Measurements from ENCODE around the gene ERN2. TPM values are rescaled to one million over a fixed set of nuclear protein-coding genes. Genes with fewer than 3 reads are reported as not detected.
"Not testable (repeated sequence)": the region's sequence is repeated elsewhere in the genome, so short reads cannot be mapped to it uniquely, and the experiment has no call there.

The ERN2 gene
- polyA plus RNA-seq, 12 donors: 0.08 to 0.43 (median 0.17) TPM; not detected in 7

DNA sequence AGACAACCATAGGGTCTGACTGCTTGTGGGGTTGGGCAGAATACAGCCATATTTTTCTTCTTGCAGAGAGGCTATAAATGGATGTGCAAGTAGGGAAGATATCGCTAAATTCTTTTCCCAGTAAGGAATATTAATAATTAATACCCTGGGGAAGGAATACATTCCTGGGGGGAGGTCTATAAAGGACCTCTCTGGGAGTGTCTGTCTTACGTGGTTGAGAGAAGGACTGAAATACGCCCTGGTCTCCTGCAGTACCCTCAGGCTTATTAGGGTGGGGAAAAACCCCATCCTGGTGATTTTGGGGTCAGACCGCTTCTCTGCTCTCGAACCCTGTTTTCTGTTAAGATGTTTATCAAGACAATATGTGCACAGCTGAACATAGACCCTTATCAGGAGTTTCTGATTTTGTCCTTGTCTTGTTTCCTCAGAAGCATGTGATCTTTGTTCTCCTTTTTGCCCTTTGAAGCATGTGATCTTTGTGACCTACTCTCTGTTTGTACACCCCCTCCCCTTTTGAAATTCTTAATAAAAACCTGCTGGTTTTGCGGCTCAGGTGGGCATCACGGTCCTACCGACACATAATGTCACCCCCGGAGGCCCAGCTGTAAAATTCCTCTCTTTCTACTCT, 9.7 kb upstream of the ERN2 start:
- not testable (repeated sequence) for DNase-seq

- DNase-seq: no peak
These were observed 3.5 kb upstream of the ERN2 start for GRCh38 chr16:23716484-23716883.

GRCh38 chr16:23711785-23712184, 1.2 kb downstream of the ERN2 start:
- DNase-seq: no peak

DNA sequence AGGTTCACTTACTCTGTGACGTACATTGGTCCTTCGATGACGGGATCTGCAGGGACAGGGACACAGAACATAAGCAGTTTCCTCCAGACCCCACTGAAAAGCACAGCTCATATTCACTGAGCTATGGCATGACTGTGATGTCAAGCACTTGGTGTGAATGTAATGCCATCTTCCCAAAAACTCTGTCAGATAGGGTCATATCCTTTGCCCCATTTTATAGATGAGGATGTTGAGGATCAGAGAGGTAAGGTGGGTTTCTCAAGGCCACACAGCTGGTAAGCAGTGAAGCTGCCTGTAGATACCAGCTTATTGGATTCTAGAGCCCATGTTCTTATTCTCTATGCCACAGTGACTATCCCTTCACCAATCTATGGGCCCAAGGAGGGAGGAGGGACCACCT, 2.5 kb downstream of the ERN2 start:
- DNase-seq: no peak

- DNase-seq: no peak
These were observed 3.0 kb downstream of the ERN2 start for GRCh38 chr16:23710008-23710407.

GRCh38 chr16:23709536-23709935, 3.5 kb downstream of the ERN2 start:
- no peak for DNase-seq

GRCh38 chr16:23706439-23706838, 6.6 kb downstream of the ERN2 start:
- no peak for DNase-seq

DNA sequence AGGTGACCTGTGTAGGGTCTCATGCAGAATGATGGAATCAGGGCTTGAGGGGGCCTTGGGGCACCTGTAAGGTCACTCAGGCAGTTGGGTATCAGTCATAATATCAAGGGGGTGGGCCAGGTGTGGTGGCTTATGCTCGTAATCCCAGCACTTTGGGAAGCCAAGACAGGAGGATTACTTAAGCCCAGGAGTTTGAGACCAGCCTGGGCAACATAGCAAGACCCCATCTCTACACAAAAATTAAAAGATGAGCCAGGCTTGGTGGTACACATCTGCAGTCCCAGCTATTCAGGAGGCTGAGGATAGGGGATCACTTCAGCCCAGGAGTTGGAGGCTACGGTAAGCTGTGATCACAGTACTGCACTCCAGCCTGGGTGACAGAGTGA, 7.5 kb downstream of the ERN2 start:
- DNase-seq: no peak

DNA sequence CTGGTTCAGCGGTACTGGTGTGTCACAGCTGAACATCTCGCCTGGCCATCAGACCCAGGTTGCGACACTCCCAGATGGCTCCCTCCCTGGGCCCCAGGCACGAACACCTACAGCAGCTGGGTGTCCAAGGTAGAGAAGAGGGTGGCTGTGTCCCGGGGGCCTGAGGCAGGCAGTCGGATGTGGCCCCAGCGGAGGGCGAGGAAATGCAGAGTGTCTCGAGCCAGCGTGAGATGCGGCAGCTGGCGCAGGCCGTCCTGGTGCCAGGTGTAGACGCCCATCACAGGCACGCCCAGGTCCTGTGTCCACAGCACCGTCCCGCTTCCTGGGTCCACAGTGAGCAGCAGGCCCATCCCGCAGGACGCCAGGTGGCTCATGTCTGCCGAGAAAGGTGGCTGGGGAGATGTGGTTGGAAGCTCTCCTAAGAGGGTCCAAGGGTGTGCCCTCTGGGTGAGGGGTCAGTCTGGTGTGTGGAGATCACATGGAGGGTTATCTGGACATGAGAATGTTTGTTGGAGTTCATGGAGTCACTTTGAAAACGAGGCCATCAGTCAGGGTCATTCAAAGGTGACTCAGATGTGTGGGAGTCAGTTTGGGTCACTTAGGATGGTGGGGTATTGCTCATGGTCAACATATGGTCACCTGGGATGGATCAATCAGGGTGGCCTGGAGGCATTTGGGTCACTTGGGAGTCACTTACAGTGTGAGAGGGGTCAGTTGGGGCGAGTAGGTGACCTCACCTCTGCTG, 8.1 kb downstream of the ERN2 start:
- no peak for DNase-seq

- DNase-seq: no peak
These were observed 10.1 kb downstream of the ERN2 start for GRCh38 chr16:23702951-23703350.

DNA sequence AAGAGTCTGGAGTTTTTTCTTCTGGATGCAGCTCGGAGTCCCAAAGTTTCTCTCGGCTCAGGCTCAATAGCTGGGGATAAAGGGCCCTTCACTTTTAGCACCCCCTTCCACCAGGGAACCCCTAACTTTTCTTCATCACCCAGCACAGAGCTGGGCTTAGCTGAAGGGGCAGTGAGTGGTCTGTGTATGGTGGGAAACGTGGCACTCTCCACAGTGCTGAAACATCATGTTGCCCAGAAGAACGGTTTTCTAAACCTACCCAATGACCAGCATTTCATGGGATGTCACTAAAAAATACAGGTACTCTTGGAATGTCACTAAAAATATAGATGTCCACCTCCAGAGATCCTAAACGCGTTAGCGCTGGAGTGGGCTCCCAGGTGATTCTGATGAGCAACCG, 12.0 kb downstream of the ERN2 start:
- no peak for DNase-seq

GRCh38 chr16:23700509-23700908, 12.5 kb downstream of the ERN2 start:
- no peak for DNase-seq

DNA sequence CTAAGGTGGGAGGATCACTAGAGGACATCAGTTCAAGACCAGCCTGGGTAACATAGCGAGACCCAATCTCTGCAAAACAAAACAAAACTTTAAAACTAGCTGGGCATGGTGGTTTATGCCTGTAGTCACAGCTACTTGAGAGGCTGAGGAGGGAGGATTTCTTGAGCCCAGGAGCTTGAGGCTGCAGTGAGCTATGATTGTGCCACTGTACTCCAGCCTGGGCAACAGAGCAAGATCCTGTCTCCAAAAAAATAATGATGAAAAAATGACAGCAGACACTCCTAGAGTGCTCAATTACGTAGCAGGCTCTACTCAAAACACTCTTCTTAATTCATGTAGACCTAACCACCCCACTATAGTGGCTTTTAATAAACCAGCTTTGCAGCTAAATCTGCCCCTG, 12.9 kb downstream of the ERN2 start:
- DNase-seq: no peak

DNA sequence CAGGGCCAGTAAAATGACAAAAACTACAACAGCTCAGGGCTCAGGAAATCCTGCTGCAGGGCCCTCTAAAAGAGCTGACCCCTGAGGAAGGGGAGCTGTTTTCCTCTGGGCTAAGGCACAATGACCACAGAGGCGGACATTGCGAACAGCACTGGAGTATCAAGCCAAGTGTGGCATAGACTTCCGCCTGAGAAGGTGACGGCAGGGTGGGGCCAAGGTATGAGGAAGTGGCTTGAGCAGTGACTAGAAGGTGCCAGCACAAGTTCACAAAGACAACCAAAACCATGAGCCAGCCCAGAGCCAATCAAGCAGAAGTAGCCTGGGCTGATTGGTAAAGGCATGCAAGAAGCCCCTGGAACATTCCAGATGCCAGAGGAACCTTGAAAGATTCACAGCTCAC, 13.9 kb downstream of the ERN2 start:
- no peak for DNase-seq

GRCh38 chr16:23695756-23696155, 17.3 kb downstream of the ERN2 start:
- no peak for DNase-seq

DNA sequence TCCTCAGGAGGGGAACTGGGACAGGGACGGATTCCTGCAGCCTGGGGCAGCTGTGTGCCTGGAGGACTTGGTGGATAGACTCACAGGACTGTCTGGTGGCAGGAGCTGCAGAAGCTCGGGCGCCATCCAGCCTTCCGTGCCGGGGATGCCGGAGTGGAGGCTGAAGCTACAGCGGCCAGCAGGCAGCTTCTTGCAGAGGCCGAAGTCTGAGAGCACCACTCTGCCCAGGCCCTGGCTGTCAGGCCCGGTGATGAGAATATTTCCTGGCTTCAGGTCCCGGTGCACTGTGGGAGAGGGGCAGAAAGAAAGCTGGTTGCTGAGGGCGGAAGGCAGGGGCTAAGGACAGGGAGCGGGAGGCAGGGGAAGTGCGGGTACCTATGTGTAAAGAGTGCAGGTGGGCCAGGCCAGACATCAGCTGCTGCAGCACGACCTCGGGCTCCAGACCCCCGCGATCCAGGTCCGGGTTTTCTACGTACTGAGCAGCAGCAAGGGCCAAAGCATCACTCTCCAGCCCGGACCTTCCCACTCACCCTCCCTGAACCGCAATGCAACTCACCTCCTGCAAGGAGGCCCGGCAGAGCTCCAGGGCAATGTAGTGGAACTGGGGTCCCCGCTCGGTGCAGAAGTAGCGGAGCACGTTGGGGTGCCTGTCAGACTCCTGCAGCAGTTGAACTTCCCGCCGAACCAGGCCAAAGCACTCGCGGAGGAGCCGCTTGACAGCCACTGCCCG, 18.2 kb downstream of the ERN2 start:
- no peak for DNase-seq

DNA sequence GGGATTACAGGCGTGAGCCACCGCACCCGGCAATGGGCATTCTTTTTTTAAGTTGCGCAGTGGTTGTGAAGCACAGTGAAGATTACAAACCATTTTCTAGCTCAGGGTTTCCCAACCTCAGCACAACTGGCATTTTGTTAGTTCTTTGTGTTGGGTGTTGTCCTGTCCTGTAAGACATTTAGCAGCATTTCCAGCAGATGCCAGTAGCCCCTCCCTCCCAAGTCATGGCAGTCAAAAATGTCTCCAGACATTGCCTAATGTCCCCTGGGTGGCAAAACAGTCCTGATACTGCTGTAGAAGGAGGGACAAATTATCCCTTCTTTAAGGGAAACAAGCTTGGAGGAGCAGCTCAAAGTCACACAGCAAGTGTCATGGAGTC, 18.8 kb downstream of the ERN2 start:
- DNase-seq: no peak

DNA sequence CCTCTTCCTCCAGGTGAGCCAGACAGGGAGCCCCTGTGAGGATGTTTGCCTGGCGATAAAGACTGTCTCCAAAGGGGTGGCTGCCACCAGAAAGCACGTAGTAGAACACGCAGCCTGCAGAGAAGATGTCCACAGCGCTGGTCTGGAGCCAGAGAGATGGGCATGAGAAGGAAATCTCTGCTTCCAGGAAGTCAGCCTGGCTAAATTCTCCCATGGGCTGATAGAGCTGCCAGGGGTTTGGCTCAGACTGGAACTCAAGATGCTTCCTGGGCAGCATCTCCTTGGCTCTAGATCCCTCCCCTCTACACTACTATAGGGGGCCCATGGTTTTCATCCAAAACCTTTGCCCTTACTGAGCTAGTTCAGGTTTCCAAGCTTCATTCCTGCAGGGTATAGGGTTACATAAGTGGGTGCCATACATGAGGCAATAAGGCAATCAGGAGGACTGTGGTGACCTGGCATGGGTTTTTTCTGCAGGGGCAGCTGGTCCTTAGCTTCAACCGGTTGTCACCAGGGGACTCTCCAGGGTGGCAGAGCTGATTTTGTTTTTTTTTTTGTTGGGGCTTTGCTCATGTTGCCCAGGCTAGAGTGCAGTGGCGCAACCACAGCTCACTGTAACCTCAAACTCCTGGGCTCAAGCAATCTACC, 20.7 kb downstream of the ERN2 start:
- DNase-seq: no peak

GRCh38 chr16:23691483-23692189, 21.4 kb downstream of the ERN2 start:
- DNase-seq: no peak

DNA sequence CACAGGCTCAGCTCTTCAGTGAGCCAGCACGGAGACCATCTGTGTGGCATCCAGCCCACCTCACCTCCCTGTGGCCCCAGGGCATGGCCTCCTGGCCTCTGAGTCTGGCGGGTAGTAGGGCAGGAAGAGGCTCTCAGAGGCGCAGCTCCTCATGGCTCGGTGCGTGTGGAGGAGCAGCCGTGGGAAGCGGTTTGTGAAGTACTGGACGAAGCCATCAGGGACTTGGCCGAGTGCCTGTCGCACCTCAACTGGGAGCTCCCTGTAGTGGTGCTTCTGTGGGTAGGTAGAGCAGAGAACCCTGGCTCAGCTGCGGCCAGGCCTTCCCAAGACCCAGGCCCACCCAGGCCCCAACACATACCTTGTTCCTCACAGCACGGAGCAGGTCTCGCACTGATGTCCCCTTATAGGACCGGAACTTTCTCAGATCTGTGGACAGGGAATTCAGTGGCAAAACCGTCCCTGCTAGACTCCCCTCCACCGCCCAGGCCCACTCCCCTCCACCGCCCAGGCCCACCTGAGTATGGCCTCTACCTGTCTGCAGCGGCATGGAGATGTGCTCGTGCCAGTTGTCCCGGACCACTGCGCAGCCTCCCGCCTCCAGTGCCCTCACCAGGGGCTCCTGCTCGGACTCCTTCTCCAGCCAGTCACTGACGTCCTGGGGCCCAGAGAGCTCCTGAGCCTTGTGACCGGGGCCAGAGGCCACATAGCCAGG, 22.1 kb downstream of the ERN2 start:
- DNase-seq: no peak

DNA sequence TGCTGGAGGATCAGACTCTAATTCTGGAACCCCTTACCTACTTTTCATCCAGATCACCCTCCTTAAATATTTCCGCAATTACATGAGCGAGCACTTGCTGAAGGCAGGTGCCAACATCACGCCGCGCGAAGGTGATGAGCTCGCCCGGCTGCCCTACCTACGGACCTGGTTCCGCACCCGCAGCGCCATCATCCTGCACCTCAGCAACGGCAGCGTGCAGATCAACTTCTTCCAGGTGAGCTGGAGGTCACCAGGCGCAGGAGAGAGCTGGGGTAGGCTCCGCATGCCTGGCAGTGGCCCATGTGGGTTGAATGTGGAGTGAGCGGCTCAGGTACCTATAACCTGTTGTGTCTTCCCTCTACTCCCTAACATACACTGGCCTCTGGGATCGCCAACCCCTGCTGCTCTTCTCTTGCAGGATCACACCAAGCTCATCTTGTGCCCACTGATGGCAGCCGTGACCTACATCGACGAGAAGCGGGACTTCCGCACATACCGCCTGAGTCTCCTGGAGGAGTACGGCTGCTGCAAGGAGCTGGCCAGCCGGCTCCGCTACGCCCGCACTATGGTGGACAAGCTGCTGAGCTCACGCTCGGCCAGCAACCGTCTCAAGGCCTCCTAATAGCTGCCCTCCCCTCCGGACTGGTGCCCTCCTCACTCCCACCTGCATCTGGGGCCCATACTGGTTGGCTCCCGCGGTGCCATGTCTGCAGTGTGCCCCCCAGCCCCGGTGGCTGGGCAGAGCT, 23.4 kb downstream of the ERN2 start:
- no peak for DNase-seq
